Right lobe of liver (tissue), 6 donors: Measurements from ENCODE around the gene ADCY5. TPM values are rescaled to one million over a fixed set of nuclear protein-coding genes. Genes with fewer than 3 reads are reported as not detected.

Experiments
- ATAC-seq, 4 donors: fragments of 200-7000 bp; cut with Tn5 transposase; one replicate each; pipeline ENCODE4 v1.9.1; 2020; ENCODE audit warnings: mild to moderate bottlenecking in 4 of 4, moderate library complexity in 4 of 4
- DNase-seq, 3 donors: peaks; one replicate each; pipeline ENCODE4 v3.0.0-alpha.2; 2020
- H3K27ac ChIP-seq, 3 donors: fragments of 200-600 bp; one replicate each; pipeline ENCODE4 v1.8.0; 2022
- H3K27me3 ChIP-seq, 2 donors: fragments of 200-600 bp; one replicate each; pipeline ENCODE4 v1.8.0; 2022
- H3K36me3 ChIP-seq, 4 donors: fragments of 200-600 bp; sonication (generic) in 1 of 4; one replicate each; pipeline versions ENCODE4 v1.5.1 to v1.8.0; 2017 to 2022; ENCODE audit warnings: control low read depth in 1 of 4
- H3K4me1 ChIP-seq, 4 donors: fragments of 200-600 bp; sonication (generic) in 1 of 4; one replicate each; pipeline versions ENCODE4 v1.5.1 to v1.8.0; 2017 to 2022; ENCODE audit warnings: control low read depth in 1 of 4
- H3K4me3 ChIP-seq, 3 donors: fragments of 200-600 bp; one replicate each; pipeline ENCODE4 v1.8.0; 2022
- H3K9me3 ChIP-seq, 4 donors: fragments of 200-600 bp; sonication (generic) in 1 of 4; one replicate each; pipeline versions ENCODE4 v1.5.1 to v1.8.0; 2017 to 2022; ENCODE audit warnings: control low read depth in 1 of 4
- POLR2A ChIP-seq: fragments of 450-650 bp; IDR thresholded peaks from one replicate; pipeline ENCODE4 v1.6.1; 2017; ENCODE audit warnings: antibody characterized with exemption, mild to moderate bottlenecking
- WGBS: methylation state at CpG from one replicate; pipeline ENCODE4 v1.1.6; 2018; ENCODE audit warnings: low coverage, low lambda C conversion rate; ENCODE audit not compliant: insufficient coverage; ENCODE audit errors: missing lambda C conversion rate; 5-methylcytosine and 5-hydroxymethylcytosine counted together
- intact Hi-C, 2 donors: fragments of 100-400 bp; cut with DNase I; formaldehyde crosslinking; loops; one replicate each; pipeline versions ENCODE4 v1.11.2 to v1.14.1; 2022
- total RNA-seq, 6 experiments: library from RNA; depleted of rRNA in 2 of 6; stranded (reverse); fragments of >200 nt in 2 of 6; fragmentation: NEBNext Ultra II Directional in 3 of 6; extraction: Animal tissue kit (Norgen Biotek cat#: 25700) in 3 of 6; gene quantifications; one replicate each; pipeline versions ENCODE4 v1.1.0 to v1.2.4, GENCODE V29; 2016 to 2023
- TF ChIP-seq, protein P1 (sequence below), 4 donors: fragments of 200-600 bp in 3 of 4; fragments of 450-650 bp in 1 of 4; IDR thresholded peaks; one replicate each; pipeline versions ENCODE4 v1.5.1 to v1.8.0; 2016 to 2022; ENCODE audit warnings: antibody characterized with exemption in 4 of 4, mild to moderate bottlenecking in 2 of 4
- donor health status: DM: no; HTN: yes; CAD: no.
- donor health status: DM: no; HTN: no; CAD: no.
- donor health status: DM: no; HTN: no; CAD: no.
- donor health status: DM: no; HTN: yes; CAD: no.
- donor health status: DM: no; HTN: yes; CAD: no.

ADCY5 gene
- total RNA-seq, 6 experiments from 2014 or later: 1.9 to 3.7 (median 2.7) TPM

DNA sequence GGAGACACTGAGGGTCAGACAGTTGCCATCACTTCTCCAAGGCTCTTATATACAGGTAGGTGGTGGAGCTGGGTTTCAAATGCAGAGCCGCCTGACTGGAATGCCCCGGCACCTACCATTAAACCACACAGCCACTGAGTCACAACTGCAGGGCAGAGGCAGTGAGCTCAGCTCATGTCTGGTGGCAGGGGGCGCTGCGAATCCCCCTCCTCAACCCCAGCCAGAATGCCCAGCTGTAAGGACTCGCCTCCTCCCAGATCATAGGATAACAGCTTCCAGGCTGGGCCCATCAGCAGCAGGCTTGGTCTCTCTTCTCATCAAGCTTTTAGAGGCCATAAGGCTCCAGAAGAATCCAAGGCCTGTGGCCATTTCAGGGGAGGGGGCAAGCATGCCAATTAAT is 26.4 kb downstream of the ADCY5 start:
- Histone ChIP-seq H3K27me3 (no peaks in the 10 kb centered on the region), H3K4me3 (no peak overlapping the region), H3K27ac (no peak overlapping the region), H3K9me3 (no peaks in the 10 kb centered on the region), H3K4me1 (peaks cover 0 to 34% (median 7%) of the 10 kb centered on the region in 4 donors), H3K36me3 (no peaks in the 10 kb centered on the region)
- intact Hi-C loops: no loop called here
- no peak for ATAC-seq
- TF ChIP-seq POLR2A: no peak
- TF ChIP-seq, protein P1, sequence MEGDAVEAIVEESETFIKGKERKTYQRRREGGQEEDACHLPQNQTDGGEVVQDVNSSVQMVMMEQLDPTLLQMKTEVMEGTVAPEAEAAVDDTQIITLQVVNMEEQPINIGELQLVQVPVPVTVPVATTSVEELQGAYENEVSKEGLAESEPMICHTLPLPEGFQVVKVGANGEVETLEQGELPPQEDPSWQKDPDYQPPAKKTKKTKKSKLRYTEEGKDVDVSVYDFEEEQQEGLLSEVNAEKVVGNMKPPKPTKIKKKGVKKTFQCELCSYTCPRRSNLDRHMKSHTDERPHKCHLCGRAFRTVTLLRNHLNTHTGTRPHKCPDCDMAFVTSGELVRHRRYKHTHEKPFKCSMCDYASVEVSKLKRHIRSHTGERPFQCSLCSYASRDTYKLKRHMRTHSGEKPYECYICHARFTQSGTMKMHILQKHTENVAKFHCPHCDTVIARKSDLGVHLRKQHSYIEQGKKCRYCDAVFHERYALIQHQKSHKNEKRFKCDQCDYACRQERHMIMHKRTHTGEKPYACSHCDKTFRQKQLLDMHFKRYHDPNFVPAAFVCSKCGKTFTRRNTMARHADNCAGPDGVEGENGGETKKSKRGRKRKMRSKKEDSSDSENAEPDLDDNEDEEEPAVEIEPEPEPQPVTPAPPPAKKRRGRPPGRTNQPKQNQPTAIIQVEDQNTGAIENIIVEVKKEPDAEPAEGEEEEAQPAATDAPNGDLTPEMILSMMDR (IDR thresholded peaks at IDR 0.05): no peak
- WGBS: no CpG with 5 or more reads among the region's 5 CpGs
- no peak for DNase-seq

DNA sequence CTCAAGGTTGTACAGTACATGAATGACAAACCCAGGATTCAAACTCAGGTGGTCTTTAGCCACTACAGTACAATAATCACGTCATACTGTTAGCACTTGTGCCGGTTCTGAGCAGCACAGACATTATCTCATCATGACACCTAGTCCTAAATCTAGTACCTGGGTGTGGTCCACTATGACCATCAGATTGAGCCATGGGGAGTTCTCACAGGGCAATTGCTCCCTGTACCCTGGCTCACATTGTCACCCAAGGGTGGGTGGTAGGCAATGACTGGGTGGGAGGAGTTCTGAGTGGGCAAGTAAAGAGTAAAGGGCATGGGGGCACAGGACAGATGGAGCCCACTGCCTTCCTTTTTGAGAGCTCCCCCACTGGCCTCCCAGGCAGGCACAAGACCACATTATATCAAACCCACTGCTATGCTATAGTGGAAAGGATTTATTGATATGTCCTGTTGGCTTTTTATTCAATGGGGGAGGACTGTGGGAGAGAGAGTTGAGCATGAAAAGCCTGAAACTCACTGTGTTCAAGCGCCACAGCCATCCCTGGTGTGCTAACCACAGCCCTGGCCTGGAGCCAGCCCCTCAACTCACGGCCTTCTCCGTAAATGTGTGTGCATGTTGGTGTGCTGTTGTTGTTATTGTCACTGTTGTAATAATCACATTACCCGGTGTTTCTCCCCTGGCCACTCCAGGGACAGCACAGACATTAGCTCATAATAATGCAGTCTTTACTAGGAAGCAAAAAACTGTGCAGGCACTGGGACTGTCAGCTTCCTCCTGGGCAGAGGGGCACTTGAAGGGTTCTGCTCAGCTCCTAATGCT is 27.3 kb downstream of the ADCY5 start:
- peak in 2 of 3 donors; percentile 15 to 49 for DNase-seq
- 30% methylated on average over 5 of the region's 6 CpGs for WGBS
- TF ChIP-seq, protein P1 (IDR thresholded peaks at IDR 0.05): no peak

DNA sequence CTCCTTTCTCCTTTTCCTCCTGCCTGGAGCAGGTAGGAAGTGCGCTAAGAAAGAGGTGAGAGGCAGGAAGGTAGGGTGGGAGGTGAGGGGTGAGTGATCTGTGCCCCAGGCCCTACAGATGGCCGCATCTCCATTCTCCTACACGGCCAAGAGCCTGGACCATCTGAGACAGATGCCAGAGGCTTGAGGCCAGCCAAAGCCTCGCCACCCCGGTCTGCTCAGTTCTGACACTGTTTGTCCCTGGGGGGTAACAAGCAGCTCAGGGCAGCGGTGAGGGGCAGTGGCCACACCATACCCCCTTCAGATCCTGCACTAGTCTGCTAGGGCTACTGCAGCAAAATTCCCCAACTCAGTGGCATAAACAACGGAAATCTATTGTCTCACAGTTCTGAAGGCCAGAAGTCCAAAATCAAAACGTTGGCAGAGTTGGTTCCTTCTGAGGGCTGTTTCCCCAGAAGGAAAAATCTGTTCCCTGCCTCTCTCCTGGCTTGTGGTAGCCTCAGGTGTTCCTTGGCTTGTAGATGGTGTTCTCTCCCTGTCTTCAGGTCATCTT is 28.4 kb downstream of the ADCY5 start:
- Histone ChIP-seq H3K9me3 (no peaks in the 10 kb centered on the region), H3K27ac (no peak overlapping the region), H3K27me3 (no peaks in the 10 kb centered on the region), H3K4me1 (peaks cover 0 to 31% (median 7%) of the 10 kb centered on the region in 4 donors), H3K4me3 (no peak overlapping the region), H3K36me3 (no peaks in the 10 kb centered on the region)
- intact Hi-C loops: no loop called here
- WGBS: no CpG with 5 or more reads among the region's 8 CpGs
- no peak for ATAC-seq
- TF ChIP-seq, protein P1 (IDR thresholded peaks at IDR 0.05): no peak
- no peak for TF ChIP-seq POLR2A
- peak in 1 of 3 donors; percentile 32 for DNase-seq

More for the DNA sequence above, 27.3 kb downstream of the ADCY5 start:
- no peak overlapping the region for H3K27ac ChIP-seq
- peaks cover 0 to 34% (median 7%) of the 10 kb centered on the region in 4 donors for H3K4me1 ChIP-seq
- intact Hi-C loops: no loop called here
- ATAC-seq: no peak
- H3K36me3 ChIP-seq: no peaks in the 10 kb centered on the region
- H3K9me3 ChIP-seq: no peaks in the 10 kb centered on the region
- no peak overlapping the region for H3K4me3 ChIP-seq
- H3K27me3 ChIP-seq: no peaks in the 10 kb centered on the region

DNA sequence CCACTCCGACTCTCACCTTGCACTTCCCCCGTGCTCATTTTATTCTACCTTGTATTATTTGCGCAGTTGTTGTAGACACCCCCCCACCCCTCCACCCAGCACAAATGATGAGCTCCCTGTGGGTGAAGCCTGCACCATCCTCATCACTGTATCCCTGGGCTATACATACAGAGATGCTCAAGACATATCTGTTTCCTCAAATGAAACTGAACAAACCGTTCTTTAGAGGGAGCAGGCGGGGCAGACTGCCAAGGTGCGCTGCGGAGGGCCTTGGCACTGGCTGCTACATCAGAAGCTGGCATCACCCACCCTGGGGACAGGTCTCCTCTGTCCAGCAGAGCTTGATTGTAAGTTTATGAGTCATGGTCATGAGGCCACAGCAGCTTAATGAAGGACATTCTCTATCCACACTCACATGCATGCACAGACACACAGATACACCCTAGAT is 29.0 kb downstream of the ADCY5 start:
- H3K4me3 ChIP-seq: no peak overlapping the region
- 85% methylated on average over 4 of the region's 7 CpGs for WGBS
- DNase-seq: peak in 2 of 3 donors; percentile 34 to 50
- H3K9me3 ChIP-seq: no peaks in the 10 kb centered on the region
- no peaks in the 10 kb centered on the region for H3K36me3 ChIP-seq
- no peak for TF ChIP-seq POLR2A
- TF ChIP-seq, protein P1 (IDR thresholded peaks at IDR 0.05): no peak
- no peak overlapping the region for H3K27ac ChIP-seq
- intact Hi-C loops: no loop called here
- no peaks in the 10 kb centered on the region for H3K27me3 ChIP-seq
- H3K4me1 ChIP-seq: peaks cover 0 to 25% (median 7%) of the 10 kb centered on the region in 4 donors
- ATAC-seq: peak in 1 of 4 donors; percentile 17
